PFSK-1 (cell line): ENCODE measurements around the gene ALB.

ENCODE experiments used
- POLR2AphosphoS5 ChIP-seq: IDR thresholded peaks from 2 replicates; pipeline ENCODE4 v1.6.1; 2012; ENCODE audit warnings: low read depth, mild to moderate bottlenecking, control low read depth, low read length, moderate library complexity
- REST ChIP-seq, 2 experiments: IDR thresholded peaks; 2 replicates each; pipeline versions ENCODE4 v1.6.1 to v1.8.0; 2011 to 2012; ENCODE audit warnings: low read depth in 2 of 2, low read length in 2 of 2, control low read depth in 1 of 2, inconsistent platforms in 1 of 2, mild to moderate bottlenecking in 1 of 2, moderate library complexity in 1 of 2; ENCODE audit not compliant: insufficient read depth in 1 of 2
- SIN3A ChIP-seq: IDR thresholded peaks from 2 replicates; pipeline ENCODE4 v1.6.1; 2012; ENCODE audit warnings: mild to moderate bottlenecking, low read length, moderate library complexity, borderline replicate concordance; ENCODE audit not compliant: insufficient read depth
- TAF1 ChIP-seq: IDR thresholded peaks from 2 replicates; pipeline ENCODE4 v1.6.1; 2012; ENCODE audit warnings: low read length, control low read depth, borderline replicate concordance; ENCODE audit not compliant: insufficient read depth

DNA sequence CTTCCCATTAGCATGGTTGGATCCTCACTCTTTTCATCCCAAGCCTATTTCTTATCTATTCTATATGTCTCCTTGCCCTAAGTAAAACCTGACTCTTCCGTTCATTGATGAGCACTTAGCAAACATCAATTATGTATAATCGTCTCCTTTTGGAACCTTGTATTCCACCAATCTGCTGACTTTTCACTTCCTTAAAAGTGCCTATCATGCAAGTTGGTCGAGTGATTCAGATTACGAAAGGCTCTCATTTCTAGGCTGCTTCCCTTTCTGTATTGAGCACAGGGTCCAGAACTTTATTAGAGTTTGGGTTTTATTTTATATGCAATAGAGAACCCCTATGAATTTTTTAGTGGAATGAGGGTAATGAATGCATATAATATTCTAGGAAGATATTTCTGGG lies 27.1 kb upstream of the ALB start:
- TF ChIP-seq POLR2AphosphoS5 (no peak), REST (IDR thresholded peaks at IDR 0.05; ENCODE audit: insufficient read depth in 1 of 2, low read depth in 2 of 2, low read length in 2 of 2) (no peak), SIN3A (no peak), TAF1 (no peak)
